Measurements from ENCODE around the gene TRDMT1. TPM values are rescaled to one million over a fixed set of nuclear protein-coding genes. Genes with fewer than 3 reads are reported as not detected.

TRDMT1 gene
- polyA plus RNA-seq, 3 donors: 3.1 to 6.6 (median 5.0) TPM

DNA sequence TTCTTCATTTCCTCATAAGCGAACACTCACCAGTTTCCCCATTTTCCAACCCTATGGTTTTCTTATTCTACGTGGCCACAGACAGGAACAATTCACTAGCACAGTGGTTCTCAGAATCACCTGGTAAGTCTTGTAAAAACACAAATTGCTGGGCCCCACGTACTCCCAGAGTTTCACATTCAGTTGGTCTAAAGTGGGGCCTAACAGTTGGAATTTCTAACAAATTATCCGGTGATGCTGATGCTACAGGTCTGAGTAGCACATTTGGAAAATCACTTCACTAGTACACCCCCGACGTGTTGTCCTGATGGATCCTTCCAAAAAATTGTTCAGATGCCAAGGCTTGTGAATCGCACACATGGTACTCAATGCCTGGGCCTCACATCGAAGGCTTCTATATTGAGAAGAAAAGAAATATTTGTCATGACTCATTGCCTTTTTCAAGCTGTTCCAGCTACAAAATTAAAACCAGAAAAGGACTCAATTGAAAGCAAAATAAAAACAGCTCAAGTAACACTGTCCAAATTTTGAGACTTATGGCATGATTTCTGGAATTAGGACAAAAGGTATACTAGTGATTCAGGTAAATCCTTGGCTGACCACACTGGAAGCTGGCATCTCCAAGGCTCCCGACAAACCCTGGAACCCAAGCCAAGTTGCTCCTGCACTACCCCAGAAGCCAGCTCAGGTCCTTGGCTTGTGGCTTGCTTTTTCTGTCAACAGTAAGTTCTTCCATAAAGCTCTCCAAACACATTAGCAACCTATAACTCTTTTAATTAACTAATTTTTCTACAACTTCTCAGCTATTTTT, 13.7 kb upstream of the TRDMT1 start:
- Histone ChIP-seq H2AFZ (ENCODE audit: insufficient read depth, low read depth, low read length, poor library complexity, severe bottlenecking) (no peak overlapping the region), H3K4me1 (ENCODE audit: control insufficient read depth in 1 of 2, insufficient read depth in 2 of 2, low read length in 2 of 2) (peaks cover 63 to 66% of the 10 kb centered on the region in 2 donors), H3K79me2 (ENCODE audit: insufficient read depth, low read length) (peaks cover 46% of the 10 kb centered on the region), H3K4me3 (replicated peaks in 1 of 3; ENCODE audit: low read depth in 2 of 3, low read length in 3 of 3) (peak overlapping the region in 1 of 3 experiments; percentile 4), H3K27me3 (ENCODE audit: control insufficient read depth in 2 of 2, insufficient read depth in 2 of 2, low read length in 2 of 2) (no peaks in the 10 kb centered on the region), H3K9ac (ENCODE audit: insufficient read depth, low read length, poor library complexity, severe bottlenecking) (peak overlapping the region; percentile 93), H4K20me1 (ENCODE audit: insufficient read depth, low read length) (no peaks in the 10 kb centered on the region), H3K4me2 (replicated peaks; ENCODE audit: extremely low read depth, low read length, poor library complexity, severe bottlenecking) (peak overlapping the region; percentile 40), H3K9me3 (replicated peaks in 1 of 2; ENCODE audit: control insufficient read depth in 1 of 2, insufficient read depth in 1 of 2, low read length in 2 of 2) (no peaks in the 10 kb centered on the region), H3K27ac (ENCODE audit: low read depth in 1 of 2, low read length in 2 of 2) (peak overlapping the region; percentile 100), H3K36me3 (replicated peaks in 1 of 2; ENCODE audit: control insufficient read depth in 1 of 2, insufficient read depth in 2 of 2, low read length in 2 of 2) (no peaks in the 10 kb centered on the region)
- Mint-ChIP-seq H3K4me3 (peak overlapping the region; percentile 27 to 30), H3K36me3 (peaks cover 9 to 15% of the 10 kb centered on the region in 2 donors), H3K9me3 (peaks cover 0 to 3% (median 0%) of the 10 kb centered on the region in 7 donors), H3K4me1 (peaks cover 66% of the 10 kb centered on the region), H3K27me3 (ENCODE audit: low read depth in 3 of 3) (no peaks in the 10 kb centered on the region), H3K27ac (peak overlapping the region; percentile 97 to 100 (median 99))
- intact Hi-C loops (cut with micrococcal nuclease): loop anchor here in 1 of 2 donors (2.0 kb wide), 1 partner anchor 14 kb away; the partner anchor contains the start of gene VIM
- DNase-seq: peak in 2 of 3 donors; percentile 77 to 84
- 59% methylated on average over 7 of the region's 9 CpGs for WGBS (ENCODE audit: insufficient coverage)
- TF ChIP-seq, protein P1, sequence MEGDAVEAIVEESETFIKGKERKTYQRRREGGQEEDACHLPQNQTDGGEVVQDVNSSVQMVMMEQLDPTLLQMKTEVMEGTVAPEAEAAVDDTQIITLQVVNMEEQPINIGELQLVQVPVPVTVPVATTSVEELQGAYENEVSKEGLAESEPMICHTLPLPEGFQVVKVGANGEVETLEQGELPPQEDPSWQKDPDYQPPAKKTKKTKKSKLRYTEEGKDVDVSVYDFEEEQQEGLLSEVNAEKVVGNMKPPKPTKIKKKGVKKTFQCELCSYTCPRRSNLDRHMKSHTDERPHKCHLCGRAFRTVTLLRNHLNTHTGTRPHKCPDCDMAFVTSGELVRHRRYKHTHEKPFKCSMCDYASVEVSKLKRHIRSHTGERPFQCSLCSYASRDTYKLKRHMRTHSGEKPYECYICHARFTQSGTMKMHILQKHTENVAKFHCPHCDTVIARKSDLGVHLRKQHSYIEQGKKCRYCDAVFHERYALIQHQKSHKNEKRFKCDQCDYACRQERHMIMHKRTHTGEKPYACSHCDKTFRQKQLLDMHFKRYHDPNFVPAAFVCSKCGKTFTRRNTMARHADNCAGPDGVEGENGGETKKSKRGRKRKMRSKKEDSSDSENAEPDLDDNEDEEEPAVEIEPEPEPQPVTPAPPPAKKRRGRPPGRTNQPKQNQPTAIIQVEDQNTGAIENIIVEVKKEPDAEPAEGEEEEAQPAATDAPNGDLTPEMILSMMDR (IDR thresholded peaks at IDR 0.05): no peak

GRCh38 chr10:17214526-17214925, 13.1 kb upstream of the TRDMT1 start:
- Histone ChIP-seq H4K20me1 (ENCODE audit: insufficient read depth, low read length) (no peaks in the 10 kb centered on the region), H3K27me3 (ENCODE audit: control insufficient read depth in 2 of 2, insufficient read depth in 2 of 2, low read length in 2 of 2) (no peaks in the 10 kb centered on the region), H2AFZ (ENCODE audit: insufficient read depth, low read depth, low read length, poor library complexity, severe bottlenecking) (no peak overlapping the region), H3K4me3 (replicated peaks in 1 of 3; ENCODE audit: low read depth in 2 of 3, low read length in 3 of 3) (peak overlapping the region in 1 of 3 experiments; percentile 4), H3K9ac (ENCODE audit: insufficient read depth, low read length, poor library complexity, severe bottlenecking) (peak overlapping the region; percentile 93), H3K27ac (ENCODE audit: low read depth in 1 of 2, low read length in 2 of 2) (peak overlapping the region in 1 of 2 donors; percentile 100), H3K36me3 (replicated peaks in 1 of 2; ENCODE audit: control insufficient read depth in 1 of 2, insufficient read depth in 2 of 2, low read length in 2 of 2) (no peaks in the 10 kb centered on the region), H3K4me1 (ENCODE audit: control insufficient read depth in 1 of 2, insufficient read depth in 2 of 2, low read length in 2 of 2) (peaks cover 63 to 70% of the 10 kb centered on the region in 2 donors), H3K9me3 (replicated peaks in 1 of 2; ENCODE audit: control insufficient read depth in 1 of 2, insufficient read depth in 1 of 2, low read length in 2 of 2) (no peaks in the 10 kb centered on the region), H3K79me2 (ENCODE audit: insufficient read depth, low read length) (peaks cover 43% of the 10 kb centered on the region), H3K4me2 (replicated peaks; ENCODE audit: extremely low read depth, low read length, poor library complexity, severe bottlenecking) (peak overlapping the region; percentile 13)
- TF ChIP-seq, protein P1 (IDR thresholded peaks at IDR 0.05): no peak
- H3K9me3 Mint-ChIP-seq: peaks cover 0 to 3% (median 0%) of the 10 kb centered on the region in 7 donors
- no peaks in the 10 kb centered on the region for H3K27me3 Mint-ChIP-seq (ENCODE audit: low read depth in 3 of 3)
- peak overlapping the region; percentile 3 to 27 for H3K4me3 Mint-ChIP-seq
- no peak for DNase-seq
- no CpG with 5 or more reads among the region's 2 CpGs for WGBS (ENCODE audit: insufficient coverage)
- peaks cover 9 to 15% of the 10 kb centered on the region in 2 donors for H3K36me3 Mint-ChIP-seq
- intact Hi-C loops (cut with micrococcal nuclease): loop anchor here in 1 of 2 donors (2.0 kb wide), 1 partner anchor 14 kb away; the partner anchor contains the start of gene VIM
- peaks cover 69% of the 10 kb centered on the region for H3K4me1 Mint-ChIP-seq
- peak overlapping the region; percentile 97 to 100 (median 99) for H3K27ac Mint-ChIP-seq
